ENCODE measurements around the gene DBH.
"Not testable (repeated sequence)": the region's sequence is repeated elsewhere in the genome, so short reads cannot be mapped to it uniquely, and the experiment has no call there.

The DBH gene

GRCh38 chr9:133670466-133670865 lies 34.3 kb downstream of the DBH start:
- Histone ChIP-seq H3K9ac (ENCODE audit: low read depth, low read length) (no peak overlapping the region), H3K27me3 (ENCODE audit: control insufficient read depth, insufficient read depth, low read length) (no peaks in the 10 kb centered on the region), H3K4me3 (ENCODE audit: low read depth, low read length) (no peak overlapping the region), H3K36me3 (ENCODE audit: control insufficient read depth, insufficient read depth, low read length) (no peaks in the 10 kb centered on the region), H3K9me3 (ENCODE audit: control insufficient read depth, insufficient read depth, low read length) (no peaks in the 10 kb centered on the region), H3K4me1 (ENCODE audit: control insufficient read depth, insufficient read depth, low read length) (no peaks in the 10 kb centered on the region; the same call in 1 of the 2 replicates), H3K27ac (ENCODE audit: low read depth, low read length) (no peak overlapping the region)

GRCh38 chr9:133671371-133671770 lies 35.2 kb downstream of the DBH start:
- Histone ChIP-seq H3K9ac (ENCODE audit: low read depth, low read length) (no peak overlapping the region), H3K4me3 (ENCODE audit: low read depth, low read length) (no peak overlapping the region), H3K36me3 (ENCODE audit: control insufficient read depth, insufficient read depth, low read length) (no peaks in the 10 kb centered on the region), H3K4me1 (ENCODE audit: control insufficient read depth, insufficient read depth, low read length) (no peaks in the 10 kb centered on the region; the same call in 1 of the 2 replicates), H3K9me3 (ENCODE audit: control insufficient read depth, insufficient read depth, low read length) (no peaks in the 10 kb centered on the region), H3K27me3 (ENCODE audit: control insufficient read depth, insufficient read depth, low read length) (no peaks in the 10 kb centered on the region), H3K27ac (ENCODE audit: low read depth, low read length) (no peak overlapping the region)

- H3K9ac ChIP-seq (ENCODE audit: low read depth, low read length), result no peak overlapping the region
- no peaks in the 10 kb centered on the region for H3K36me3 ChIP-seq (ENCODE audit: control insufficient read depth, insufficient read depth, low read length)
- no peaks in the 10 kb centered on the region for H3K27me3 ChIP-seq (ENCODE audit: control insufficient read depth, insufficient read depth, low read length)
- H3K4me1 ChIP-seq (ENCODE audit: control insufficient read depth, insufficient read depth, low read length), result no peaks in the 10 kb centered on the region; the same call in 1 of the 2 replicates
- H3K4me3 ChIP-seq (ENCODE audit: low read depth, low read length), result no peak overlapping the region
- no peaks in the 10 kb centered on the region for H3K9me3 ChIP-seq (ENCODE audit: control insufficient read depth, insufficient read depth, low read length)
- no peak overlapping the region for H3K27ac ChIP-seq (ENCODE audit: low read depth, low read length)
Observed at GRCh38 chr9:133672503-133673257, 36.5 kb downstream of the DBH start.

GRCh38 chr9:133673258-133673655 lies 37.1 kb downstream of the DBH start:
- Histone ChIP-seq H3K27ac (ENCODE audit: low read depth, low read length) (no peak overlapping the region), H3K9me3 (ENCODE audit: control insufficient read depth, insufficient read depth, low read length) (no peaks in the 10 kb centered on the region), H3K36me3 (ENCODE audit: control insufficient read depth, insufficient read depth, low read length) (no peaks in the 10 kb centered on the region), H3K9ac (ENCODE audit: low read depth, low read length) (no peak overlapping the region), H3K27me3 (ENCODE audit: control insufficient read depth, insufficient read depth, low read length) (no peaks in the 10 kb centered on the region), H3K4me1 (ENCODE audit: control insufficient read depth, insufficient read depth, low read length) (no peaks in the 10 kb centered on the region; the same call in 1 of the 2 replicates), H3K4me3 (ENCODE audit: low read depth, low read length) (no peak overlapping the region)

- no peaks in the 10 kb centered on the region for H3K36me3 ChIP-seq (ENCODE audit: control insufficient read depth, insufficient read depth, low read length)
- no peaks in the 10 kb centered on the region; the same call in 1 of the 2 replicates for H3K4me1 ChIP-seq (ENCODE audit: control insufficient read depth, insufficient read depth, low read length)
- H3K27ac ChIP-seq (ENCODE audit: low read depth, low read length), result no peak overlapping the region
- no peak overlapping the region for H3K4me3 ChIP-seq (ENCODE audit: low read depth, low read length)
- H3K27me3 ChIP-seq (ENCODE audit: control insufficient read depth, insufficient read depth, low read length), result no peaks in the 10 kb centered on the region
- H3K9me3 ChIP-seq (ENCODE audit: control insufficient read depth, insufficient read depth, low read length), result no peaks in the 10 kb centered on the region
- H3K9ac ChIP-seq (ENCODE audit: low read depth, low read length), result no peak overlapping the region
Observed at GRCh38 chr9:133674091-133674490, 37.9 kb downstream of the DBH start.

- H3K36me3 ChIP-seq (ENCODE audit: control insufficient read depth, insufficient read depth, low read length); H3K27me3 ChIP-seq (ENCODE audit: control insufficient read depth, insufficient read depth, low read length); H3K9ac ChIP-seq (ENCODE audit: low read depth, low read length); H3K9me3 ChIP-seq (ENCODE audit: control insufficient read depth, insufficient read depth, low read length); H3K4me3 ChIP-seq (ENCODE audit: low read depth, low read length); H3K27ac ChIP-seq (ENCODE audit: low read depth, low read length); H3K4me1 ChIP-seq (ENCODE audit: control insufficient read depth, insufficient read depth, low read length): not testable (repeated sequence)
Observed at GRCh38 chr9:133675796-133676195, 39.6 kb downstream of the DBH start.

GRCh38 chr9:133676450-133676849 lies 40.3 kb downstream of the DBH start:
- Histone ChIP-seq H3K4me3 (ENCODE audit: low read depth, low read length) (no peak overlapping the region), H3K9me3 (ENCODE audit: control insufficient read depth, insufficient read depth, low read length) (no peaks in the 10 kb centered on the region), H3K36me3 (ENCODE audit: control insufficient read depth, insufficient read depth, low read length) (no peaks in the 10 kb centered on the region), H3K4me1 (ENCODE audit: control insufficient read depth, insufficient read depth, low read length) (no peaks in the 10 kb centered on the region; the same call in 1 of the 2 replicates), H3K9ac (ENCODE audit: low read depth, low read length) (no peak overlapping the region), H3K27ac (ENCODE audit: low read depth, low read length) (no peak overlapping the region), H3K27me3 (ENCODE audit: control insufficient read depth, insufficient read depth, low read length) (no peaks in the 10 kb centered on the region)

- H3K36me3 ChIP-seq (ENCODE audit: control insufficient read depth, insufficient read depth, low read length), result no peaks in the 10 kb centered on the region
- no peaks in the 10 kb centered on the region for H3K9me3 ChIP-seq (ENCODE audit: control insufficient read depth, insufficient read depth, low read length)
- H3K27me3 ChIP-seq (ENCODE audit: control insufficient read depth, insufficient read depth, low read length), result no peaks in the 10 kb centered on the region
- no peak overlapping the region for H3K27ac ChIP-seq (ENCODE audit: low read depth, low read length)
- H3K4me1 ChIP-seq (ENCODE audit: control insufficient read depth, insufficient read depth, low read length), result no peaks in the 10 kb centered on the region; the same call in 1 of the 2 replicates
- no peak overlapping the region for H3K4me3 ChIP-seq (ENCODE audit: low read depth, low read length)
- H3K9ac ChIP-seq (ENCODE audit: low read depth, low read length), result no peak overlapping the region
Observed at GRCh38 chr9:133677126-133678010, 41.2 kb downstream of the DBH start.

- no peak overlapping the region for H3K27ac ChIP-seq (ENCODE audit: low read depth, low read length)
- H3K27me3 ChIP-seq (ENCODE audit: control insufficient read depth, insufficient read depth, low read length), result no peaks in the 10 kb centered on the region
- no peaks in the 10 kb centered on the region for H3K9me3 ChIP-seq (ENCODE audit: control insufficient read depth, insufficient read depth, low read length)
- no peak overlapping the region for H3K9ac ChIP-seq (ENCODE audit: low read depth, low read length)
- H3K36me3 ChIP-seq (ENCODE audit: control insufficient read depth, insufficient read depth, low read length), result no peaks in the 10 kb centered on the region
- H3K4me3 ChIP-seq (ENCODE audit: low read depth, low read length), result no peak overlapping the region
- no peaks in the 10 kb centered on the region; the same call in 1 of the 2 replicates for H3K4me1 ChIP-seq (ENCODE audit: control insufficient read depth, insufficient read depth, low read length)
Observed at GRCh38 chr9:133679056-133679455, 42.9 kb downstream of the DBH start.

GRCh38 chr9:133679466-133680061 lies 43.4 kb downstream of the DBH start:
- H3K27ac ChIP-seq (ENCODE audit: low read depth, low read length), result no peak overlapping the region
- no peak overlapping the region for H3K9ac ChIP-seq (ENCODE audit: low read depth, low read length)
- no peaks in the 10 kb centered on the region for H3K27me3 ChIP-seq (ENCODE audit: control insufficient read depth, insufficient read depth, low read length)

More at GRCh38 chr9:133679466-133680061, 43.4 kb downstream of the DBH start:
- Histone ChIP-seq H3K4me3 (ENCODE audit: low read depth, low read length) (no peak overlapping the region), H3K36me3 (ENCODE audit: control insufficient read depth, insufficient read depth, low read length) (no peaks in the 10 kb centered on the region), H3K9me3 (ENCODE audit: control insufficient read depth, insufficient read depth, low read length) (no peaks in the 10 kb centered on the region), H3K4me1 (ENCODE audit: control insufficient read depth, insufficient read depth, low read length) (no peaks in the 10 kb centered on the region; the same call in 1 of the 2 replicates)

All from HUES48 (cell line).